Measurements from ENCODE around the gene INTU.
"Not testable (repeated sequence)": the region's sequence is repeated elsewhere in the genome, so short reads cannot be mapped to it uniquely, and the experiment has no call there.

INTU gene

GRCh38 chr4:127632420-127633403 lies at the start of gene INTU:
Gene INTU (plus strand): TSS chr4:127632957. CDS start chr4:127633035, 78 bp downstream.
- no peak within 1 kb of the TSS for H3K9ac ChIP-seq
- H3K4me1 ChIP-seq: no peaks in the 10 kb centered on the region
- H3K27ac ChIP-seq: no peak within 1 kb of the TSS
- no peaks in the 10 kb centered on the region for H4K20me1 ChIP-seq
- 0 out of 2 replicates have a peak, but pooled peaks have one; percentile 18 for TF ChIP-seq Cebpa-rat (IDR thresholded peaks at IDR 0.05)
- no peaks in the 10 kb centered on the region for H3K27me3 ChIP-seq
- H3K36me3 ChIP-seq: no peaks in the 10 kb centered on the region
- peaks cover 6% of the 10 kb centered on the region; the same call in 1 of the 2 replicates for H3K9me3 ChIP-seq
- H3K4me3 ChIP-seq: no peak within 1 kb of the TSS
- no peak within 1 kb of the TSS for H3K4me2 ChIP-seq

GRCh38 chr4:127586496-127586895 lies 46.3 kb upstream of the INTU start:
- H3K4me3 ChIP-seq, H3K27me3 ChIP-seq, H4K20me1 ChIP-seq, H3K27ac ChIP-seq, H3K4me1 ChIP-seq, H3K9me3 ChIP-seq, H3K36me3 ChIP-seq, H3K4me2 ChIP-seq, H3K9ac ChIP-seq: not testable (repeated sequence)

- Histone ChIP-seq H3K4me2 (no peak overlapping the region), H3K27me3 (no peaks in the 10 kb centered on the region), H4K20me1 (no peaks in the 10 kb centered on the region), H3K4me1 (no peaks in the 10 kb centered on the region), H3K9me3 (no peaks in the 10 kb centered on the region), H3K36me3 (no peaks in the 10 kb centered on the region), H3K4me3 (no peak overlapping the region), H3K9ac (no peak overlapping the region), H3K27ac (no peak overlapping the region)
- TF ChIP-seq Cebpa-rat (IDR thresholded peaks at IDR 0.05): no peak
Observed at GRCh38 chr4:127586922-127587571, 45.7 kb upstream of the INTU start.

GRCh38 chr4:127589153-127589552 lies 43.6 kb upstream of the INTU start:
- H3K27me3 ChIP-seq, H3K4me2 ChIP-seq: not testable (repeated sequence)

GRCh38 chr4:127598656-127599055 lies 34.1 kb upstream of the INTU start:
- no peak overlapping the region for H3K27ac ChIP-seq
- no peaks in the 10 kb centered on the region for H3K36me3 ChIP-seq
- H3K9ac ChIP-seq: no peak overlapping the region
- no peak for TF ChIP-seq Cebpa-rat (IDR thresholded peaks at IDR 0.05)
- H3K9me3 ChIP-seq: no peaks in the 10 kb centered on the region
- H3K4me2 ChIP-seq: no peak overlapping the region
- no peak overlapping the region for H3K4me3 ChIP-seq
- H4K20me1 ChIP-seq: no peaks in the 10 kb centered on the region
- no peaks in the 10 kb centered on the region for H3K27me3 ChIP-seq
- no peaks in the 10 kb centered on the region for H3K4me1 ChIP-seq

More at GRCh38 chr4:127589153-127589552, 43.6 kb upstream of the INTU start:
- H3K9ac ChIP-seq, H4K20me1 ChIP-seq, H3K4me3 ChIP-seq, H3K4me1 ChIP-seq, H3K27ac ChIP-seq, H3K36me3 ChIP-seq, H3K9me3 ChIP-seq: not testable (repeated sequence)

- Histone ChIP-seq H4K20me1 (no peaks in the 10 kb centered on the region), H3K9me3 (no peaks in the 10 kb centered on the region), H3K27ac (no peak overlapping the region), H3K9ac (no peak overlapping the region), H3K4me1 (no peaks in the 10 kb centered on the region), H3K27me3 (no peaks in the 10 kb centered on the region), H3K4me3 (no peak overlapping the region), H3K36me3 (no peaks in the 10 kb centered on the region), H3K4me2 (no peak overlapping the region)
- no peak for TF ChIP-seq Cebpa-rat (IDR thresholded peaks at IDR 0.05)
Observed at GRCh38 chr4:127601029-127601428, 31.7 kb upstream of the INTU start.

- Histone ChIP-seq H3K4me2 (no peak overlapping the region), H3K36me3 (no peaks in the 10 kb centered on the region), H3K9ac (no peak overlapping the region), H3K27ac (no peak overlapping the region), H3K27me3 (no peaks in the 10 kb centered on the region), H4K20me1 (no peaks in the 10 kb centered on the region), H3K4me3 (no peak overlapping the region), H3K9me3 (no peaks in the 10 kb centered on the region), H3K4me1 (no peaks in the 10 kb centered on the region)
- no peak for TF ChIP-seq Cebpa-rat (IDR thresholded peaks at IDR 0.05)
Observed at GRCh38 chr4:127604949-127605709, 27.6 kb upstream of the INTU start.

GRCh38 chr4:127606823-127607222 lies 25.9 kb upstream of the INTU start:
- H3K9me3 ChIP-seq: no peaks in the 10 kb centered on the region
- no peak overlapping the region for H3K27ac ChIP-seq
- no peaks in the 10 kb centered on the region for H3K36me3 ChIP-seq
- no peak overlapping the region for H3K9ac ChIP-seq
- no peaks in the 10 kb centered on the region for H4K20me1 ChIP-seq
- H3K27me3 ChIP-seq: no peaks in the 10 kb centered on the region
- no peak overlapping the region for H3K4me3 ChIP-seq
- H3K4me2 ChIP-seq: no peak overlapping the region
- H3K4me1 ChIP-seq: no peaks in the 10 kb centered on the region
- no peak for TF ChIP-seq Cebpa-rat (IDR thresholded peaks at IDR 0.05)

- Histone ChIP-seq H3K4me1 (no peaks in the 10 kb centered on the region), H4K20me1 (no peaks in the 10 kb centered on the region), H3K9ac (no peak overlapping the region), H3K4me2 (no peak overlapping the region), H3K27ac (no peak overlapping the region), H3K27me3 (no peaks in the 10 kb centered on the region), H3K9me3 (no peaks in the 10 kb centered on the region), H3K36me3 (no peaks in the 10 kb centered on the region), H3K4me3 (no peak overlapping the region)
- TF ChIP-seq Cebpa-rat (IDR thresholded peaks at IDR 0.05): no peak
Observed at GRCh38 chr4:127609484-127609883, 23.3 kb upstream of the INTU start.

Data from BLaER1 (cell line).